A549 (cell line): Measurements from ENCODE around the gene TSSC4. TPM values are rescaled to one million over a fixed set of nuclear protein-coding genes. Genes with fewer than 3 reads are reported as not detected.

Experiments
- ATAC-seq, 2 experiments: fragments of 200-7000 bp in 1 of 2; fragments of >200 bp in 1 of 2; cut with Nextera tagmentation in 1 of 2; cut with Tn5 transposase in 1 of 2; 3 replicates each; pipeline versions ENCODE4 v1.8.0 to v1.9.1; 2018 to 2020; ENCODE audit warnings: mild to moderate bottlenecking in 1 of 2, moderate library complexity in 1 of 2
- CTCF ChIA-PET: fragments of 300-600 bp; sonication (Branson Sonifier 250); formaldehyde crosslinking; extraction: SDS; loops from one replicate; lab custom pipeline; 2021; ENCODE audit warnings: antibody characterized with exemption, inconsistent platforms; lab: Yijun Ruan, JAX
- POLR2A ChIA-PET: fragments of 350-600 bp; formaldehyde crosslinking; extraction: SDS; loops from one replicate; lab custom pipeline; 2021; ENCODE audit warnings: antibody characterized with exemption, inconsistent platforms; lab: Yijun Ruan, JAX
- DNase-seq, 2 experiments: peaks; one replicate each; pipeline versions ENCODE4 v3.0.0 to v3.0.0-alpha.2; 2011 to 2016; ENCODE audit warnings: low read depth in 1 of 2, low spot score in 1 of 2
- FAIRE-seq: peaks from 2 replicates; lab custom pipeline; 2011; peaks lifted over from hg19 to GRCh38; lab: Jason Lieb, UNC
- H3K27ac ChIP-seq, 2 experiments: fragments of >200 bp; sonication (Bioruptor Twin); formaldehyde crosslinking; 3 replicates each; pipeline ENCODE4 v1.5.1; 2016 to 2017
- H3K4me1 ChIP-seq: fragments of >200 bp; sonication (Bioruptor Twin); formaldehyde crosslinking; 3 replicates; pipeline ENCODE4 v1.6.1; 2016
- H3K4me2 ChIP-seq: fragments of >200 bp; sonication (Bioruptor Twin); formaldehyde crosslinking; 3 replicates; pipeline ENCODE4 v1.6.1; 2016
- H3K4me3 ChIP-seq: fragments of >200 bp; sonication (Bioruptor Twin); formaldehyde crosslinking; 3 replicates; pipeline ENCODE4 v1.5.1; 2016
- H3K9me3 ChIP-seq: fragments of >200 bp; sonication (Bioruptor Twin); formaldehyde crosslinking; 3 replicates; pipeline ENCODE4 v1.6.1; 2016
- BHLHE40 ChIP-seq: IDR thresholded peaks from 2 replicates; pipeline ENCODE4 v1.6.1; 2012; ENCODE audit warnings: low read depth, low read length, inconsistent platforms
- CBX8 ChIP-seq: fragments of 200-600 bp; sonication (generic); IDR thresholded peaks from 2 replicates; pipeline ENCODE4 v1.6.1; 2016
- CEBPB ChIP-seq, 2 experiments: fragments of >200 bp in 1 of 2; sonication (Bioruptor Twin) in 1 of 2; formaldehyde crosslinking in 1 of 2; IDR thresholded peaks; 2 replicates each; pipeline ENCODE4 v1.6.1; 2012 to 2016
- CHD4 ChIP-seq: fragments of 200-600 bp; sonication (generic); IDR thresholded peaks from 2 replicates; pipeline ENCODE4 v1.6.1; 2016; ENCODE audit warnings: antibody characterized with exemption, mild to moderate bottlenecking, borderline replicate concordance
- EHF ChIP-seq: fragments of 250-450 bp; sonication (Bioruptor Pico); IDR thresholded peaks from 2 replicates; pipeline ENCODE4 v1.5.0; 2020; ENCODE audit warnings: mild to moderate bottlenecking
- EHMT2 ChIP-seq: fragments of 200-600 bp; sonication (generic); IDR thresholded peaks from 2 replicates; pipeline ENCODE4 v1.6.1; 2016; ENCODE audit warnings: antibody characterized with exemption, low read depth, mild to moderate bottlenecking, moderate library complexity
- EP300 ChIP-seq, 2 experiments: fragments of >200 bp; sonication (Bioruptor Twin); formaldehyde crosslinking; IDR thresholded peaks; 2 replicates in 1 of 2; 3 replicates in 1 of 2; pipeline ENCODE4 v1.6.1; 2016 to 2017
- ESRRA ChIP-seq: fragments of 150-350 bp; IDR thresholded peaks from 2 replicates; pipeline ENCODE4 v1.6.1; 2014; ENCODE audit warnings: mild to moderate bottlenecking, low read length, borderline replicate concordance
- FOSL2 ChIP-seq, 2 experiments: fragments of 450-650 bp in 1 of 2; fragments of >200 bp in 1 of 2; sonication (Bioruptor Twin) in 1 of 2; formaldehyde crosslinking; IDR thresholded peaks; 2 replicates each; pipeline versions ENCODE4 v1.5.0 to v1.6.1; 2016 to 2020; ENCODE audit warnings: mild to moderate bottlenecking in 1 of 2, moderate library complexity in 1 of 2
- FOXS1 ChIP-seq: fragments of 250-450 bp; sonication (Bioruptor Pico); IDR thresholded peaks from 2 replicates; pipeline ENCODE4 v1.5.0; 2020; ENCODE audit warnings: mild to moderate bottlenecking, moderate library complexity
- GATA3 ChIP-seq: IDR thresholded peaks from 2 replicates; pipeline ENCODE4 v1.6.1; 2012; ENCODE audit warnings: borderline replicate concordance
- HEYL ChIP-seq: fragments of 250-450 bp; sonication (Bioruptor Pico); IDR thresholded peaks from 2 replicates; pipeline ENCODE4 v1.8.0; 2021; ENCODE audit warnings: mild to moderate bottlenecking, moderate library complexity
- HOXA7 ChIP-seq: fragments of 250-450 bp; sonication (Bioruptor Pico); IDR thresholded peaks from 2 replicates; pipeline ENCODE4 v1.5.0; 2020; ENCODE audit warnings: mild to moderate bottlenecking, moderate library complexity
- MAX ChIP-seq: IDR thresholded peaks from 2 replicates; pipeline ENCODE4 v1.6.1; 2012
- MYC ChIP-seq: IDR thresholded peaks from 2 replicates; pipeline ENCODE4 v1.6.1; 2012; ENCODE audit warnings: mild to moderate bottlenecking, inconsistent platforms, low read length, improper control_type of control experiment, borderline replicate concordance
- NPAS2 ChIP-seq: fragments of 250-450 bp; sonication (Bioruptor Pico); IDR thresholded peaks from 2 replicates; pipeline ENCODE4 v1.8.0; 2022; ENCODE audit warnings: mild to moderate bottlenecking, moderate library complexity, borderline replicate concordance
- NR3C1 ChIP-seq: fragments of >200 bp; sonication (Bioruptor Twin); formaldehyde crosslinking; IDR thresholded peaks from 3 replicates; pipeline ENCODE4 v1.6.1; 2017
- PHF8 ChIP-seq: fragments of 200-600 bp; sonication (generic); IDR thresholded peaks from 2 replicates; pipeline ENCODE4 v1.6.1; 2016; ENCODE audit warnings: low read depth, mild to moderate bottlenecking, antibody characterized with exemption, moderate library complexity, borderline replicate concordance
- POLR2AphosphoS2 ChIP-seq: conservative IDR thresholded peaks from 2 replicates; pipeline ENCODE4 v1.6.1; 2012; ENCODE audit warnings: low read length, improper control_type of control experiment, inconsistent platforms
- RAD21 ChIP-seq, 2 experiments: fragments of >200 bp in 1 of 2; sonication (Bioruptor Twin) in 1 of 2; formaldehyde crosslinking in 1 of 2; IDR thresholded peaks in 1 of 2; conservative IDR thresholded peaks in 1 of 2; 2 replicates in 1 of 2; 3 replicates in 1 of 2; pipeline ENCODE4 v1.6.1; 2012 to 2018; ENCODE audit warnings: inconsistent platforms in 1 of 2
- RCOR1 ChIP-seq: fragments of 150-350 bp; IDR thresholded peaks from 2 replicates; pipeline ENCODE4 v1.6.1; 2014; ENCODE audit warnings: antibody characterized with exemption, low read length, low read depth
- REST ChIP-seq: fragments of 200-600 bp; sonication (generic); IDR thresholded peaks from 2 replicates; pipeline ENCODE4 v1.6.1; 2016; ENCODE audit warnings: antibody characterized with exemption, mild to moderate bottlenecking, moderate library complexity
- RFX5 ChIP-seq: fragments of 450-650 bp; IDR thresholded peaks from 2 replicates; pipeline ENCODE4 v1.7.1; 2014; ENCODE audit warnings: antibody characterized with exemption, mild to moderate bottlenecking, moderate library complexity
- SMC3 ChIP-seq: fragments of >200 bp; sonication (Bioruptor Twin); formaldehyde crosslinking; IDR thresholded peaks from 3 replicates; pipeline ENCODE4 v1.6.1; 2018; ENCODE audit warnings: inconsistent platforms
- SREBF2 ChIP-seq: fragments of 450-650 bp; IDR thresholded peaks from 2 replicates; pipeline ENCODE4 v1.6.1; 2014; ENCODE audit warnings: mild to moderate bottlenecking, moderate library complexity
- ZNF302 ChIP-seq: fragments of 250-450 bp; sonication (Bioruptor Pico); IDR thresholded peaks from 2 replicates; pipeline ENCODE4 v1.9.0; 2021; ENCODE audit warnings: inconsistent platforms, mild to moderate bottlenecking, moderate library complexity
- ZSCAN20 ChIP-seq: fragments of 250-450 bp; sonication (Bioruptor Pico); IDR thresholded peaks from 2 replicates; pipeline ENCODE4 v1.8.0; 2022; ENCODE audit warnings: mild to moderate bottlenecking, moderate library complexity
- WGBS: methylation state at CpG from one replicate; pipeline ENCODE4 v1.1.6; 2017; ENCODE audit errors: missing lambda C conversion rate; 5-methylcytosine and 5-hydroxymethylcytosine counted together
- polyA plus RNA-seq, 4 experiments: library from polyadenylated mRNA; depleted of rRNA in 3 of 4; stranded (reverse); fragments of >200 nt; fragmentation: RNase III in 1 of 4; extraction: RNeasy Plus Mini Kit Qiagen cat#74134 plus additional on column Dnase treatment in 1 of 4; gene quantifications; 2 replicates in 3 of 4; 3 replicates in 1 of 4; pipeline ENCODE4 v1.2.3, GENCODE V29; 2011 to 2017

Gene TSSC4
- polyA plus RNA-seq, 2 of the 4 experiments (the other 2 are of a cell fraction), result 21.8 to 45.5 TPM

DNA sequence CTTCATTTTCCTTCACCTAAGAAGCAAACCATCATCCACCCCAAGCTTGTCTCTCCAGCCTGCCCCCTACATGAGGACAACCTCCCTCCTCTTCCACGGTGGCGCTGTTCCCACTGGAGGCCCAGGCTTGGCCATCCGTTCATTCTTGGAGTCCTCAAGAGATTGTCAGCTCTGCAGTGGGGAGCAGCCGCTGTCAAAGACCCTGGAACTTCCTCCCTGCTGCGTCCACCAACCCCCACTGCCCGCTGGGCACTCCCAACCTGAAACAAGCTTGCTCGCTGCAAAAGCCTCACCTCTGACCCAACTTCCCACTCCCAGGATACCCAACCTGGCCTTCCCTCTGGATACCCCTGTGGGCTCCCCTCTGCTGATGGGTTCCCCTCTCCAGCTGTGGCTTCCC is 33.8 kb upstream of the TSSC4 start:
- no peak overlapping the region for H3K4me2 ChIP-seq
- CTCF ChIA-PET, result interaction anchor here (1.0 to 3.3 kb wide), 7 partner anchors 10 to 62 kb away, joined by 3 to 12 read pairs (median 4); partner anchors contain the start of genes CD81 and TSSC4
- ATAC-seq, result no peak

GRCh38 chr11:2367266-2368160 is 33.0 kb upstream of the TSSC4 start:
- Histone ChIP-seq H3K4me1 (no peaks in the 10 kb centered on the region), H3K27ac (no peak overlapping the region), H3K4me2 (no peak overlapping the region), H3K4me3 (no peak overlapping the region), H3K9me3 (no peaks in the 10 kb centered on the region)
- WGBS, result 58% methylated on average over 17 of the region's 17 CpGs
- TF ChIP-seq EHMT2, result no peak
- TF ChIP-seq NPAS2 (CRISPR knock-in tag), result no peak
- no peak for TF ChIP-seq MAX
- TF ChIP-seq ESRRA, result no peak
- no peak for TF ChIP-seq FOSL2 (IDR thresholded peaks at IDR 0.05)
- TF ChIP-seq FOSL2 (CRISPR knock-in tag; IDR thresholded peaks at IDR 0.05), result no peak
- no peak for TF ChIP-seq ZNF302 (CRISPR knock-in tag)
- no peak for TF ChIP-seq SREBF2
- no peak for TF ChIP-seq MYC
- no peak for TF ChIP-seq PHF8
- no peak for TF ChIP-seq CHD4
- TF ChIP-seq EHF (CRISPR knock-in tag), result no peak
- no peak for TF ChIP-seq FOXS1 (CRISPR knock-in tag)
- no peak for TF ChIP-seq RFX5
- no peak for TF ChIP-seq NR3C1
- TF ChIP-seq CEBPB (IDR thresholded peaks at IDR 0.05), result no peak
- no peak for TF ChIP-seq RAD21 (conservative IDR thresholded peaks at IDR 0.05 in 1 of 2, IDR thresholded peaks at IDR 0.05 in 1 of 2)
- no peak for TF ChIP-seq EP300 (IDR thresholded peaks at IDR 0.05)
- no peak for TF ChIP-seq POLR2AphosphoS2
- no peak for DNase-seq
- POLR2A ChIA-PET, result interaction anchor here (2.1 kb wide), 1 partner anchor 10 kb away, joined by 10 read pairs; the partner anchor contains the start of gene CD81
- no peak for FAIRE-seq
- CTCF ChIA-PET, result interaction anchor here (0.8 to 3.3 kb wide), 9 partner anchors 9 to 181 kb away, joined by 3 to 12 read pairs (median 4); partner anchors contain the start of genes CD81 and TSSC4
- ATAC-seq, result no peak

More for the DNA sequence above, 33.8 kb upstream of the TSSC4 start:
- 73% methylated on average over 7 of the region's 7 CpGs for WGBS
- Histone ChIP-seq H3K27ac (no peak overlapping the region), H3K9me3 (no peaks in the 10 kb centered on the region), H3K4me3 (no peak overlapping the region), H3K4me1 (no peaks in the 10 kb centered on the region)
- DNase-seq (no peak), FAIRE-seq (no peak)
- POLR2A ChIA-PET, result interaction anchor here (2.1 kb wide), 1 partner anchor 10 kb away, joined by 10 read pairs; the partner anchor contains the start of gene CD81
- TF ChIP-seq SMC3, result no peak
- TF ChIP-seq REST, result no peak
- TF ChIP-seq FOSL2 (IDR thresholded peaks at IDR 0.05), result no peak
- TF ChIP-seq FOSL2 (CRISPR knock-in tag; IDR thresholded peaks at IDR 0.05), result no peak
- no peak for TF ChIP-seq HOXA7 (CRISPR knock-in tag)
- TF ChIP-seq RCOR1, result no peak
- no peak for TF ChIP-seq ZSCAN20 (CRISPR knock-in tag)
- no peak for TF ChIP-seq GATA3
- TF ChIP-seq CBX8, result no peak
- no peak for TF ChIP-seq RFX5
- TF ChIP-seq HEYL (CRISPR knock-in tag), result no peak
- no peak for TF ChIP-seq CEBPB (IDR thresholded peaks at IDR 0.05)
- TF ChIP-seq SREBF2, result no peak
- TF ChIP-seq BHLHE40, result no peak
- TF ChIP-seq EHF (CRISPR knock-in tag), result no peak
- TF ChIP-seq RAD21 (conservative IDR thresholded peaks at IDR 0.05 in 1 of 2, IDR thresholded peaks at IDR 0.05 in 1 of 2), result no peak
- no peak for TF ChIP-seq NR3C1
